NCI-H1694 treated with DMSO at 0.1 percent for 48 hours (cell line): ENCODE data around the gene GMDS.

ENCODE experiments used
- DNase-seq: peaks from one replicate; lab custom pipeline; 2025; lab: John Stamatoyannopoulos, UW

GMDS gene

GRCh38 chr6:2245103-2245876 lies at the start of gene GMDS:
Gene GMDS, minus strand, starts transcription at chr6:2245605.
- peak; percentile 38 for DNase-seq

GRCh38 chr6:2285510-2285909 lies 40.1 kb upstream of the GMDS start:
- no peak for DNase-seq

DNA sequence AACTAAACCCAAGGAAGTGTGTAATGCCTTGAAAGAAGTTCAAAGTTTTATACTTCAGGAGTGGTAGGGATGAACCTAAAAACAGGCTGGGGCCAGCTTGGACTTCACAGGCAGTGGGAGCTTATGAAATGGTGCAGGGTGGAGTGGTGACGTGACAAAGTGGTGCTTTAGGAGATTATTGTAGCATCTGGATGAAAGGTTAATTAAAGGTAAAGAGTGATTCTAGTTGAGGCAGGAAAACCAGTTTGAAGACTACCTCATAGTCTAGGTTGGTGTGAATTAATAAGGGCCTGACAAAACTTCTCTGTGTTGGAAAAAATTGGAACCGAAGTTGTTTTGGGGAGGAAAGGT lies 30.5 kb upstream of the GMDS start:
- DNase-seq = no peak

DNA sequence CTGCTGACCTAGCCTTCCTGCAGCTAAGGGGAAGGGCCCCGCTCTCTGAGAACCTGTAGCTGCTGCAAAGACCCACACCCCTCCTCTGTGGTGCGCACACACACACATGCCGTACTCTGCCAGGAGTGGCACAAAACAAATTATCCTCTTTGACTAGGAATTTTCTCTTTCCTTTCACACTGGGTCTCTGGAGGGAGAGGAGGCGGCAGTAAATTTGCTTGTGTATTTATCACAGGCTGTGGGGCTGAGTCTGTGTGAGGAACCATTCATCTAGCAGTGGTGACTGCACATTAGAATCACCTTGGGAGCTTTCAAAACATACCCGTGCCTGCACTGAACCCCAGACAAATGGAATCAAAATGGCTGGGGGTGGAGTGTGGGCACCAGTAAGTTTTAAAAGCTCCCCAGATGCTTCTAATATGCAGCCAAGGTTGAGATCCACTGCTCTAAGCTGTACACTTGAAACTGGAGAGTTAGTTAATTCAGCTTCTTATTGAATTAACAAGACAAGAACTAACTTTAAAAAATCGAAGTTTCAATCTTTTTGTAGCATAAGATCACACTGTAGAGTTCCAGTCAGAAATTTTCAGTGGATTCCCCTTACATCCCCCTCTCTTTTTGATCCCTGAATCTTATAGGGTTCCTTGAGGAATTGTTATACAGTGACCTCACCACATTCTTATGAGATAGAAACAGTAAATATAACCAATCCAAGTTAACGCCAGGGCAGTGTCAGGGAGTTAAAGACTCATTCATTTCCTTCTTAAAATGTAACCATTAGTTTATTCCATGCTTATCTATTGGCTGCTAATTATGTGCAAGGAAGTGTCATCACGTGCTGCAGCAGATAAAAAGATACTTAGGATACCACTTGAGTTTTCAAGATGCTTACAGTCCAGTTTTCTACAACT lies 29.8 kb upstream of the GMDS start:
- DNase-seq = no peak

GRCh38 chr6:2272696-2273095 lies 27.3 kb upstream of the GMDS start:
- DNase-seq = no peak

DNA sequence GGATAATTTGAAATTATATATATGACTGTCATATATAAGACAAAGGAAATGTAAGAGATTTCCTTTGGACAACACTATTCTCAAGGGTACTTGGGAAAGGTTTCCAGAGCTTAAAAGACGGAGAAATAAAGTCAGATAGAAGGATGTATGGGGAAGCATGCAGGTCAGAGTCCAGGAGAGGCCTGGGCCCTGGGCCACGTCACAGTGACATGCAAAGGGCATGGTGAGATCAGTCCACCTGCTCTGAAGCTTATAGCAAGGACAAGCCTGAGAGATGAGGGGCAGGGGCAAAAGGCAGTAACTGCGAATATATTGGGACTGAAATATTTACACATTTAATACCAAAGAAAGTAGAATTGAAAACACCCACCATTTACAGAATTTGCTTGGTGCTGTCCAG lies 24.6 kb upstream of the GMDS start:
- no peak for DNase-seq

DNA sequence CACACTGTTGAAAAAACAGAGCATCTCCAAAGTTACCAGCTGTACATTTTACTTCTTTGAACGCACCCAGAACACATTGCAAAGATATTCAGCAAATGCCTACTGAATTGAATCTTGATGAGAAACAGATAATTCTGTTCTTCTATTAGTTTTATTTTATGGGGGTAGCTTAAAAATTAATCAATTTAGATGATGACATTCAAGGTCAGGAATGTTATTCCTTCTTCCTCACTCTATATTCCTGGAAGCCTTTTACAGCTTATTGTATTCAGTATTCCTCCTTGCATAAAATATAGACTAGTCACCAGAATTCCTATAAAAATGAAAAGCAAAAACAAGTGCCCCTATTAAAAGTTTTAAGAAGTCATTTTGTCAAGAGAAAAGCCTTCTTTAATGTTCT lies 21.4 kb upstream of the GMDS start:
- no peak for DNase-seq

DNA sequence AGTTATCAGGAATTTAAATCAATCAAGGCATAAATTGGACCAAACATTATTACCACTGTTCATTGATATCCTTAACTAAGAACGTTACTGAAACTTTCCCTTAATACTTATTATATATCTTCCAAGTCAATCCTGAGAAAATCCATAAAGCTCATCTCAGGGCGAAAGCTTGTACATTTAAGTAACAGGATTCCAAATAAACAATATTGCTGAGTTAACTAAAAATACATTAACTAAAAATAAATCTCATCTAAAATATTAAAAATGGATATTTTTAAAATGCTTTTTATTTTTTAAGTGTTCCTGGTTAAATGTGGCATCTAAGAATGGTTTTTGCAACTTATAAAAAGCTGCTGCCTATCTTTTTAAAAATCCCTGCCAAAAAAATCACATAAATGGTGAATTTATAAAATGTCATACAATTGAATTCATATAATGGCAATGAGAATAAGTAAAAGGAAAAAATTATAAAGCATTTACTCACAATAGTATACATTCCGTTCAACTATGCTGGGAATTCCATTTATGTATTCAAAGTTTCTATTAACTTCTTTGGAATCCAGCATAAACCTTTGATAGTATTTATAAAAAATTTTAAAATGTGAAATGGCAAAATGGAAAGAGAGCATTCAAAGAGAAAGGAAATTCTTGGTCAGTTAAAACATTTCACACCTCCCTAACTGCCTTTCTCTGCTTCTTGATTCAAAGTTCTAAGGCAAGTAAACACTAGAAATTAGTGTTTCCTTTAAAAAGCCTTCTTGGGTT lies 20.8 kb upstream of the GMDS start:
- no peak for DNase-seq

GRCh38 chr6:2264932-2265331 lies 19.5 kb upstream of the GMDS start:
- no peak for DNase-seq

DNA sequence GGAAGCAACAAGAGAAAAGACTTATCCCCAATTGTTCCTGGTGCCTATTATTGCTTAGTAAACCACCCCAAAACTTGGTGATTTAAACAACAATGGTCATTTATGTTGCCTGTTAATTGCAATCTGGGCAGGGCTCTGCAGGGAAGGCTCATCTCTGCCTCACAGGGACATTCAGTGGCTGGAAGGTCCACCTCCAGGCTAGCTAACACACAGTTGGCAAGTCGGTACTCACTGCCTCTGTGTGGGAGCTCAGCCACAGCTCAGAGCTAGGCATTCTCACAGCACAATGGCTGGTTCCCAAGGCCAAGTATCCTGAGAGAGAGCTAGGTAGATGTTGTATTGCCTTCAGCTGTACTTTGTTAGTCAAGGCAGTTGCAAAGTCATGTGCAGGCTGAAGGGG lies 18.5 kb upstream of the GMDS start:
- no peak for DNase-seq

- no peak for DNase-seq
These were observed 14.2 kb upstream of the GMDS start for GRCh38 chr6:2259574-2259973.

GRCh38 chr6:2259002-2259494 lies 13.6 kb upstream of the GMDS start:
- no peak for DNase-seq

DNA sequence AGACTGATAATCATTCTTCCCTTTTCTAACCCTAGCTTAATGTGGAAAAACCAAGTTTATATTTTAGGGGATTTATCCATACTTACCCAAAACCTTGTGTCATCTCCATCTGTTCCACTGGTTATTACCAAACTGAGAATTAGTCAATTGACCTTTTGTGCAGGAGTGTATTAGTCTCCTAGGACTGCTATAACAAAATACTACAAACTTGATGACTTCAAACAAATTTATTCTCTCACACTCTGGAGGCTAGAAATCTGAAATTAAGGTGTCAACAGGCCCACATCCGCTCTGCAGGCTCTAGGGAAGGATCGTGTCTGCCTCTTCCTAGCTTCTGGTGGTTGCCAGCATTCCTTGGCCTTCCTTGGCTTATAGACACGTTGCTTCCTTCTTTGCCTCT lies 12.7 kb upstream of the GMDS start:
- DNase-seq = no peak

DNA sequence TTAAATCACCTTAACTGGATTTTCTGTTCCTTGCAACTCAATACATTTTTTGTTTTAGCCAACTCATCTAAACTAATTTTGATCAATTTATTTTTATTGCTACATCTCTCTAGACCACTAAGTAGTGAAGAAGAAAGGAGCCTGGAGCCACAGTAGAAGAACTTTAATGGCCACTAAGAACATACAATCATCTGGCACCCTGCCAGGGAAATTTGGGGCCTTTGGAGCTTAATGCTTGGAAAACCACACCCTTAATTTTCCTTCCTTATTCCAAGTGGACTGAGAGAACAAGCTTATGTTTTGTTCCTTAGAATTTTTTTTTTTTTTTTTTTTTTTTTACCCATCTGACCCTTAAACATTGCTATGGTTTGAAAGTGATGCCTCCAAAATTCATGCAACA lies 12.0 kb upstream of the GMDS start:
- DNase-seq = no peak

DNA sequence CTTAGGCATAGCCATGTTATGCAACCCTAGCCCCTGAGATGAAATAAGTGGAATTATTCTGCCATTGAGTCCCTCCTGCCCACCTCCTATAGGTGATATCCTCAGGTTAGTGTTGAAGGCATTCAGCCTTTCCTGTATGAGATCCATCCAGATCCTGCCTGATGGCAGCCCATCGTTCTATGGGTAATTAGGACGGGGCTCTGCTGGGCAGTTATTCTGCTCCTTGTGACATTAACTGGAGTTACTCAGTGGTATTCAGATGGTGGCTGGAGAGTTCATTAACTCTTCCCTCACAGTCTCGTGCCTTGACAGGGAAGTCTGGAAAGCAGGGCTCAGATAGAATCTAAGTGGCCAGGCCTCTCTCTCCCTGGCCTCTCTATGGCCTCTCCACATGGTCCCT lies 9.3 kb upstream of the GMDS start:
- DNase-seq = no peak

GRCh38 chr6:2249126-2249525 lies 3.7 kb upstream of the GMDS start:
- no peak for DNase-seq

DNA sequence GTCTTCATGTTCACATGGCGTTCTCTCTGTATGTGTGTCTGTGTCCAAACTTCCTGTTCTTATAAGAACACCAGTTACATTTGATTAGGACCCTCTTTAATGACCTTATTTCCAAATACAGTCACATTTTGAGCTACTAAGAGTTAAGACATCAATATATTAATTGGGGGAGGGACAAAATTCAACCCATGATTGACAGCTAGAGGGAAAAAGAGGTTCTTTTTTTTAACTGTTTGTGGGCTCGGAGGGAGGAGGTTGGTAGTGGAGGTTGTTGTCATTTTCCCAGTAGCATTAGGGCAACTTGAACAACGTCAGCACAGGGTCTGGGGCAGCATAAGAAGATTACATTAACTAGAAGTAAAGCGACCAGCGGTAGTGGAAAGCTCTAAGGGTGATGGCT lies 2.3 kb upstream of the GMDS start:
- DNase-seq = no peak

DNA sequence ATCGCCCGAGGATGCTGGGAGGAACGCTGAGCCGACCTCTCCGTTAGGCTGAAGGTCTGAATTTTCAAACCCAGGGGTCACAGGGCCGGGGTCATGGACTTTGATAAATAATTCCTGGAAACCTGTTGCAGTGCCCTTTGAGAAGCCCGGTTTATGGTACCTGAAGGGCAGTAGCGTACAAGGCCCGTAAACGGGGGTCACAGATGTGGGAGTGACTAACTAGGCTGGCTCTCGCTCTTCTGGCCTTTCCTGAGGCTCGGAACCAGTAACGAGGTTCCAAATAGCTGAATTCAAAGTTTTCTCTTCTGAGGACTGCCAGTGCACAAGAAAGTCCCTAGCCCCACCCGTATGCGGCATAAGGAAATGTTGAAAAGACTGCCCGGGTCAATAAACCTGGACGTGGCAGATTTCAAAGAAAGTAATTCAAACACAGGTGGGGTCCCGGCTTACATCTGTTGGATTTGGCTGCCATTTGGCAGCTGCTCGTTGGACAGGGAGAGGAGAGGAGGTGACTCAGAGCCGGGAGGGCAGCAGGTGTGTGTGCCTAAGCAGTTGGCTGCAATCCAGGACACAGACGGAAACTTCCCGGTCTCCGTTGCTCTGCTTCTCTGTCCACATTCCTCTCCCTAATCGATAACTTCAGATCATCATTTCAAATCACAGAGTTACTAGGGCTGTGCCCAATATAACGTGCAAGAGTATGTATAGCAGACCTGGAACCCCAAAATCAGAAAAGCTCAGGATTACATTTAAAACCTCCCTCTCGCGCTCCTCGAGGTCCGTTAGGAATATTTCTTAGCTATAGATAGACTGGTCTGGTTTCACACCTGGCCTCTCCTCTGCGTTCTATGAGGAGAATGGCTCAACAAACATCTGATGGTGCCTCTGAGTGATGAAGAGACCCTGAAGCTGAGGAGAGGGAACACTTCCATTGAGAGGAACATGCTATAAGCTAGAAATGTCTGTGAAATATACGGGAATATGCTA lies 765 bp upstream of the GMDS start:
- DNase-seq = peak; percentile 32

GRCh38 chr6:2244261-2245102 lies 923 bp downstream of the GMDS start:
- no peak for DNase-seq

GRCh38 chr6:2242311-2242710 lies 3.1 kb downstream of the GMDS start:
- DNase-seq = no peak
